GM18873 (cell line): ENCODE measurements around the gene OR5B21.

Experiments used
- ATAC-seq: cut with Tn5 transposase; IDR thresholded peaks from one replicate; pipeline ENCODE4 v1.9.1; 2021; ENCODE audit warnings: mild to moderate bottlenecking, moderate library complexity, moderate number of reproducible peaks; ENCODE audit not compliant: unreplicated experiment, low FRiP score

OR5B21 gene

DNA sequence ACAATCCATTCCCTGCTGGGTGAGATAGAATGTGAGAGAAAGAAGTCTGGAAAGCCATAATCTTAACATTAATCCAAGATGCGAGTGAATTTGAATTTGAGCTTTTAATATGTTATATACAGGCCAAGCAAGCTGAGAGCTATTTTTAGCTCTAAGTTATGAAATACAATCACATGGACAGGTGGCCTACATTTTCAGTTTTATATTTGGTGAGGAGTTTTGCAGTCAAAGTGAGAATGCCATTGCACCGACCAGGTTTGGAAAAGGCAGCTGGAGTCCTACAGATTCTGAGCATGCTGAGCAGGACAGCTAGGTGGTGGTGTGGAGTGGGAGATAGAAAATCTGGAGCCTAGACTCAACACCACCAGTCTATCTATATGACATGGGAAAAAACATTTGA is 12.0 kb downstream of the OR5B21 start:
- peak; percentile 34 for ATAC-seq

DNA sequence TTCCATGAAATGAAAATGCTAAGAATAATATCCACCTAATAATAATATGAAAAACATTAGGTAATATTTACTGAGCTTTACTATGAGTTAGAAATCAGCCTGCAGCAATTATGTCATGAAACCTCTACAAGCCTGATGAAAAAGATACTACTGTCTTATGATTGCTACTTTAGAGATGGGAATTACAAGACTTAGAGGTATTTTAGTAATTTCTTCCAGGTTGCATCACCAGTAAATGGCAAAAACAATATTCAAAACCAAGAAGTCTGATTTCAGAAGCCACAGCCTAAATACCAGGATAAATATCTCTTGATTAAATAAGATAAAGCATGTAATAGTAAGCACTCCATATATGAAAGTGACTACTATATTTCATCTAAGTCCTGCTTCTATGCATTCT is 13.8 kb downstream of the OR5B21 start:
- ATAC-seq = no peak

DNA sequence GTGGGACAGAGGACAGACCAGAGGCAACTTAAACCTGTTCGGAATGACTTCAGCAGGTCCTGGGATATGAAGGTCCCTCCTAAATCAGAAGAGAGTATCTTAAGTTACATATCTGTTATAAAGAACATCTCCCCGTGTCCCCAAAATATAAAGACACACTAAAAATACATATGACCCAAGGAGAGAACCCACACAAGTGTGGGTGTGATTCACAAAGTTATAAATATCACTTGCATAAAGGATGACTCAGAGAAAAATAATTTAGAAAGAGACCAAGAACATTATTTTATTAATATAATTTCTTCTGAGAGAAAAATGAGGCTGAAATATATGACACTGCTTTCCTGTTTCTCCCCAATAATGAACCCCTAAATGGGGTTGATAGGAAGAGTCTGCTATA is 14.2 kb downstream of the OR5B21 start:
- no peak for ATAC-seq

DNA sequence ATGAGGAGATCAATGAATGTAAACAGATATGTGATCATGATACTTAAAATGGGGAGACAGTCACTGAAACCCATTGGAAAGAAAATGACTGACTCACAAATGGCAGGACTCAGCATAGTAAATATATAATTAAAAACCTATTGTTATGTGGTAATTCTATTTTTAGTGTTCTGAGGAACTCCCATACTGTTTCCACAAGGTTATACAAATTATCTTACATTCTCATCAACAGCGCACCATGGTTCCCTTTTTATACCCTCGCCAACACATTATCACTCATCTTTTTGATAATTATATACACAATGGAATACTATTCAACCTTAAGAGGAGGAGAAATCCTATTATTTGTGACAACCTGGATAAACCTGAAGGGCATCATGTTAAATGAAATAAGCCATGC is 17.1 kb downstream of the OR5B21 start:
- ATAC-seq = no peak

DNA sequence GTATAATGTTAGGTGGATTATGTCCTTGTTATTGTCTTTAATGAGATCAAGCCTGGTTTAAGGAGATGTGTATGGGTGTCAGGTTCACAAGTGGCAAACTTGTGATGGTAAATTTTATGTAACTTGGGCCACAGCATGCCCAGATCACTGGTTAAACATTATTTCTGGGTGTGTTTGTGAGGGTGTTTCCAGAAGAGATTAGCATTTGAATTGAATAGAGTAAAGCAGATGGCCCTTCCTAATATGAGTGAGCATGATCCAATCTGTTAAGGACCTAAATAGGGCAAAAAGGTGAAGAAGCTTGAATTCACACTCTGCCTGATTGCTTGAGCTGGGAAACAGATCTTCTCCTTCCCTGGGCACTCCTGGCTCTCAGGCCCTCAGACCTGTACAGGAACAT is 20.7 kb downstream of the OR5B21 start:
- no peak for ATAC-seq

DNA sequence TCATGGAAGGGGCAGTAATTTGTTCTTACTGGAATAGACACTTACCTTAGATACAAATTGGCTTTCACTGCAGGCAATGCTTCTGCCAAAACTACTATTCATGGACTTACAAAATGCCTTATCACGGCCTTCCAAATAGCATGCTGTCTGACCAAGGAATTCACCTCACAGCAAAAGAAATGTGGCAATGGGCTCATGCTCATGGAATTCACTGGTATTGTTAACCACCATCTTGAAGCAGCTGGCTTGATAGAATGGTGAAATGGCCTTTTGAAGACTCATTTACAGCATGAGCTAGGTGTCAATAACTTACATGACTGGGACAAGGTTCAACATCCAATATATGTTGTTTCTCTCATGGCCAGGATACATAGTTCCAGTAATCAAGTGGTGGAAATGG is 21.9 kb downstream of the OR5B21 start:
- ATAC-seq = no peak

DNA sequence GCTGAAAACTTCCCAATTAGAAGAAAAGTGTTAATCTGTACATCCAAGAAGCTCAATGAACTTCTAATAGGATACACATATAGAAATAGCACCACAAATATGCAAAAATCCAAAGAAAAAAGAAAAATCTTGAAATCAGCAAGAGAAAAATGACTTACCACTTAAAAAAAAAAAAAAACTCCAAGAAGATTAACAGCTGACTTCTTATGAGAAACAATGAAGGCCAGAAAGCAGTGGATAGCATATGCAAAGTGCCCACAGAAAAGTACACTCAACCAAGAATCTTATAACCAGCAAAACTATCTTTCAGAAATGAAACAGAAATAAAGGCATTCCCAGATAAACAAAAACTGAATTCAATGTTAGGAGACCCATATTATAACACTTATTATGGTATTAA is 36.0 kb downstream of the OR5B21 start:
- ATAC-seq = no peak

DNA sequence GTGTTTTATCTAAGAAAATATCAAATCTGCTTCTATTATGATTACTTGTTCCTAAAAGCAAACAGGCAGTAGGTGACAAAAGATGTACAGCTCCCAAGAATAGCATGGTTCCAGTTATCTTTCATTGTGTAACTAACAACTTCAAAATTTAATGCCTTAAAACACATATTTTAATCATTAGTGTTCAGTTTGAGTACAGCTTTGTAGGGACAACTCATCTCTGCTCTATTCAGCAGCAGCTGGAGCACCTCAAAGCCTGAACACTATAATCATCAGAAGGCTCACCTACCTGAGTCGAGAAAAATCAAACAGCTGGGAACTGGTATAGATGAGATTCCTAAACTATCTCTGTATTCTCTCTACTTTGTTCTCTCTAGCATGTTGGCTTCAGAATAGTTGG is 41.6 kb downstream of the OR5B21 start:
- ATAC-seq = no peak

DNA sequence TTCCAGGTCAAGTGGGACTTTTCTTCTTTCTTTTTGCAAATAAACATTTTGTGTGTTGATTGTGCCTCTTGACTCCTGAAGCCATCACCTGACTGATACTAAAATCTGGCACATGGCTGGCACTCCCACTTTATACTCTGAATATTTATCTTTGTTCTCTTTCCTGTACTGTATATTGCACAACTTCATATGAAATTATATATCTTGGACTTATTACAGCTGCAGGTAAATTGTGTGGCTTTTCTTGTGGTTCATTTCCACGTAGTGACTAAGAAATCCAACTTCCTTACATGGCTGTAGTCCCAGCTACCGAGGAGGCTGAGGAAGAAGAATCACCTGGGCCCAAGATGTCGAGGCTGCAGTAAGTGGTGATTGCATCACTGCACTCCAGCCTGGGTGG is 42.2 kb downstream of the OR5B21 start:
- no peak for ATAC-seq
